B cell (primary cell): Measurements from ENCODE around the gene EVX1. TPM values are rescaled to one million over a fixed set of nuclear protein-coding genes. Genes with fewer than 3 reads are reported as not detected.

ENCODE experiments used
- ATAC-seq: fragments of 200-7000 bp; cut with Tn5 transposase; one replicate; pipeline ENCODE4 v1.10.0; 2021; ENCODE audit warnings: low read depth, mild to moderate bottlenecking, moderate number of reproducible peaks, moderate library complexity
- CTCF ChIA-PET: fragments of 350-600 bp; sonication (Branson Sonifier 250); formaldehyde crosslinking; loops from one replicate; lab custom pipeline; 2021; ENCODE audit warnings: antibody characterized with exemption, inconsistent platforms; lab: Charles Lee
- POLR2A ChIA-PET: fragments of 350-600 bp; sonication (Branson Sonifier 250); formaldehyde crosslinking; loops from one replicate; lab custom pipeline; 2021; ENCODE audit warnings: antibody characterized with exemption; lab: Charles Lee
- DNase-seq: peaks from one replicate; pipeline ENCODE4 v3.0.0; 2013
- H2AFZ ChIP-seq: 2 replicates; pipeline ENCODE4 v1.6.1; 2012; ENCODE audit warnings: mild to moderate bottlenecking, low read depth, low read length; ENCODE audit not compliant: insufficient read depth, poor library complexity, severe bottlenecking
- H3K27ac ChIP-seq, 2 donors: 1 replicate in 1 of 2; 2 replicates in 1 of 2; pipeline ENCODE4 v1.5.1; 2012 to 2013; ENCODE audit warnings: low read length in 2 of 2, mild to moderate bottlenecking in 2 of 2, moderate library complexity in 1 of 2
- H3K27me3 ChIP-seq, 4 experiments: fragments of 200-600 bp in 1 of 4; sonication (generic) in 1 of 4; replicated peaks in 1 of 4; 1 replicate in 2 of 4; 2 replicates in 2 of 4; pipeline versions ENCODE4 v1.6.1 to v1.7.0; 2013 to 2016; ENCODE audit warnings: low read length in 3 of 4, mild to moderate bottlenecking in 2 of 4, mixed read lengths in 1 of 4, moderate library complexity in 1 of 4; ENCODE audit not compliant: insufficient read depth in 4 of 4, control insufficient read depth in 3 of 4; ENCODE audit errors: control extremely low read depth in 1 of 4
- H3K36me3 ChIP-seq, 2 experiments: replicated peaks in 1 of 2; 1 replicate in 1 of 2; 2 replicates in 1 of 2; pipeline versions ENCODE4 v1.6.1 to v1.7.1; 2013; ENCODE audit warnings: low read length in 1 of 2; ENCODE audit not compliant: insufficient read depth in 2 of 2, control insufficient read depth in 1 of 2; ENCODE audit errors: control extremely low read depth in 1 of 2, extremely low read depth in 1 of 2
- H3K4me1 ChIP-seq, 2 donors: fragments of 200-600 bp in 1 of 2; sonication (generic) in 1 of 2; 1 replicate in 1 of 2; 2 replicates in 1 of 2; pipeline versions ENCODE4 v1.5.1 to v1.6.1; 2013 to 2017; ENCODE audit warnings: low read length in 2 of 2; ENCODE audit not compliant: control insufficient read depth in 2 of 2, insufficient read depth in 2 of 2
- H3K4me2 ChIP-seq: replicated peaks from 2 replicates; pipeline ENCODE3; 2012; ENCODE audit warnings: mild to moderate bottlenecking, low read depth, low read length; ENCODE audit not compliant: poor library complexity, severe bottlenecking
- H3K4me3 ChIP-seq, 5 experiments: fragments of 200-600 bp in 1 of 5; sonication (generic) in 1 of 5; 1 replicate in 3 of 5; 2 replicates in 2 of 5; pipeline versions ENCODE4 v1.5.1 to v1.7.0; 2011 to 2016; ENCODE audit warnings: low read length in 4 of 5, mild to moderate bottlenecking in 4 of 5, low read depth in 2 of 5, control low read depth in 1 of 5, moderate library complexity in 1 of 5; ENCODE audit not compliant: insufficient read depth in 1 of 5; ENCODE audit errors: control extremely low read depth in 1 of 5, extremely low read depth in 1 of 5
- H3K79me2 ChIP-seq: fragments of 200-600 bp; sonication (generic); one replicate; pipeline ENCODE4 v1.6.0; 2016; ENCODE audit warnings: low read length; ENCODE audit not compliant: control insufficient read depth, insufficient read depth
- H3K9ac ChIP-seq: fragments of 200-600 bp; sonication (generic); 2 replicates; pipeline ENCODE4 v1.6.1; 2017; ENCODE audit warnings: mild to moderate bottlenecking, low read length, moderate library complexity
- H3K9me3 ChIP-seq, 3 donors: one replicate each; pipeline versions ENCODE4 v1.6.1 to v1.7.1; 2013; ENCODE audit warnings: low read length in 2 of 3; ENCODE audit not compliant: control insufficient read depth in 2 of 3, insufficient read depth in 1 of 3; ENCODE audit errors: control extremely low read depth in 1 of 3
- H4K20me1 ChIP-seq: 2 replicates; pipeline ENCODE4 v1.6.0; 2012; ENCODE audit warnings: mild to moderate bottlenecking, low read length; ENCODE audit not compliant: insufficient read depth, control insufficient read depth, poor library complexity, severe bottlenecking
- H3K27ac Mint-ChIP-seq: one replicate; pipeline ENCODE4 v1.8.0; 2021; ENCODE audit warnings: mixed read lengths
- H3K27me3 Mint-ChIP-seq: one replicate; pipeline ENCODE4 v1.8.0; 2021; ENCODE audit warnings: mixed read lengths
- H3K4me1 Mint-ChIP-seq: one replicate; pipeline ENCODE4 v1.8.0; 2021; ENCODE audit warnings: mixed read lengths
- H3K4me3 Mint-ChIP-seq: one replicate; pipeline ENCODE4 v1.8.0; 2021; ENCODE audit warnings: mixed read lengths
- H3K9me3 Mint-ChIP-seq: one replicate; pipeline ENCODE4 v1.8.0; 2022; ENCODE audit warnings: mixed read lengths; ENCODE audit not compliant: insufficient read depth
- EZH2 ChIP-seq: IDR thresholded peaks from 2 replicates; pipeline ENCODE4 v1.6.1; 2012; ENCODE audit warnings: borderline replicate concordance, low read depth, mild to moderate bottlenecking, moderate library complexity, low read length; ENCODE audit not compliant: insufficient read depth, poor library complexity, severe bottlenecking
- WGBS: methylation state at CpG from one replicate; pipeline ENCODE4 v1.1.5; 2013; ENCODE audit warnings: missing lambda C conversion rate; ENCODE audit not compliant: insufficient coverage; 5-methylcytosine and 5-hydroxymethylcytosine counted together
- intact Hi-C: fragments of 100-400 bp; cut with micrococcal nuclease; formaldehyde crosslinking; loops from one replicate; pipeline ENCODE4 v1.10.0; 2022
- polyA plus RNA-seq: library from polyadenylated mRNA; depleted of rRNA; stranded (reverse); fragments of >200 nt; gene quantifications from 2 replicates; pipeline ENCODE4 v1.2.3, GENCODE V29; 2012
- total RNA-seq, 2 donors: library from RNA; stranded (reverse); fragments of 120-200 nt in 1 of 2; gene quantifications; 1 replicate in 1 of 2; 2 replicates in 1 of 2; pipeline versions ENCODE4 v1.2.3 to v1.2.4, GENCODE V29; 2013 to 2022
- TF ChIP-seq, protein P1 (sequence below): fragments of 200-600 bp; IDR thresholded peaks from one replicate; pipeline ENCODE4 v1.8.0; 2022; ENCODE audit warnings: antibody characterized with exemption, mild to moderate bottlenecking

The EVX1 gene
- total and polyA plus RNA-seq, 2 donors (not counting 1 experiment from before 2014, with no cell fraction given), result not detected

DNA sequence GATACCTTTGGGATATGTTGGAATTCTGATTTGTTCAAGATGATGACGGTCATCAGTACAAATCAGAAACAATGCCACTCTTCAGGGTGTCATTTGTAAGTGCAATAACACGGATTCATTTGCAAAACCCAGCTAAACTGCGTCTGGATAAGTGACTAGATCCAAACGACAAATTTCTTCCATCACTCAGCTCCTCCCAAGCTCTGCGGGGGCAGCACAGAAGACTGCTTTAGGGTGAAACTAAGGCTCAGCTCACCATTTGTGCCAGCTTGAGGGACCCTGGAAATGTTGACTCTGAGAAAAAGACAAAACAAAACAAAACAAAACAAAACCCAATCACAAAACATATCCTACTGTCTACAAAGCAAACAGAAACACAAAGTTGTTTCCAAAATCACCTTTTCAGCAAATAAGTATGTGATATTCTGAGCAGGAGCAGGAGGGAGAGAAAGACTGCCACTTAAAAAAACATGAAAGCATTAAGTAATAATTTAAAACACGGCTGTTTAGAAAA lies 8.0 kb downstream of the EVX1 start:
- WGBS, result 10% methylated on average over 5 of the region's 6 CpGs
- Mint-ChIP-seq H3K4me1 (peaks cover 27% of the 10 kb centered on the region), H3K27me3 (peaks cover 79% of the 10 kb centered on the region), H3K4me3 (no peak overlapping the region), H3K27ac (no peak overlapping the region), H3K9me3 (no peaks in the 10 kb centered on the region)
- no peak for ATAC-seq
- peak; percentile 19 for DNase-seq
- no peak for TF ChIP-seq EZH2
- TF ChIP-seq, protein P1, sequence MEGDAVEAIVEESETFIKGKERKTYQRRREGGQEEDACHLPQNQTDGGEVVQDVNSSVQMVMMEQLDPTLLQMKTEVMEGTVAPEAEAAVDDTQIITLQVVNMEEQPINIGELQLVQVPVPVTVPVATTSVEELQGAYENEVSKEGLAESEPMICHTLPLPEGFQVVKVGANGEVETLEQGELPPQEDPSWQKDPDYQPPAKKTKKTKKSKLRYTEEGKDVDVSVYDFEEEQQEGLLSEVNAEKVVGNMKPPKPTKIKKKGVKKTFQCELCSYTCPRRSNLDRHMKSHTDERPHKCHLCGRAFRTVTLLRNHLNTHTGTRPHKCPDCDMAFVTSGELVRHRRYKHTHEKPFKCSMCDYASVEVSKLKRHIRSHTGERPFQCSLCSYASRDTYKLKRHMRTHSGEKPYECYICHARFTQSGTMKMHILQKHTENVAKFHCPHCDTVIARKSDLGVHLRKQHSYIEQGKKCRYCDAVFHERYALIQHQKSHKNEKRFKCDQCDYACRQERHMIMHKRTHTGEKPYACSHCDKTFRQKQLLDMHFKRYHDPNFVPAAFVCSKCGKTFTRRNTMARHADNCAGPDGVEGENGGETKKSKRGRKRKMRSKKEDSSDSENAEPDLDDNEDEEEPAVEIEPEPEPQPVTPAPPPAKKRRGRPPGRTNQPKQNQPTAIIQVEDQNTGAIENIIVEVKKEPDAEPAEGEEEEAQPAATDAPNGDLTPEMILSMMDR, result no peak
- Histone ChIP-seq H3K4me3 (no peak overlapping the region), H3K4me1 (peaks cover 35 to 59% of the 10 kb centered on the region in 2 donors), H3K27ac (no peak overlapping the region), H2AFZ (no peak overlapping the region), H3K9me3 (peaks cover 0 to 55% (median 3%) of the 10 kb centered on the region in 3 donors), H3K9ac (no peak overlapping the region), H3K27me3 (peaks cover 0 to 96% (median 78%) of the 10 kb centered on the region in 4 experiments), H3K4me2 (no peak overlapping the region), H3K79me2 (no peaks in the 10 kb centered on the region), H3K36me3 (no peaks in the 10 kb centered on the region), H4K20me1 (no peaks in the 10 kb centered on the region)
- POLR2A ChIA-PET, result no interaction called here
- CTCF ChIA-PET, result interaction anchor here (0.8 to 1.4 kb wide), 3 partner anchors 11 to 90 kb away, joined by 3 to 6 read pairs (median 4); no protein-coding TSS in a partner anchor
- intact Hi-C loops, result loop anchor here (2.0 kb wide), 1 partner anchor 40 kb away; no protein-coding TSS in a partner anchor

DNA sequence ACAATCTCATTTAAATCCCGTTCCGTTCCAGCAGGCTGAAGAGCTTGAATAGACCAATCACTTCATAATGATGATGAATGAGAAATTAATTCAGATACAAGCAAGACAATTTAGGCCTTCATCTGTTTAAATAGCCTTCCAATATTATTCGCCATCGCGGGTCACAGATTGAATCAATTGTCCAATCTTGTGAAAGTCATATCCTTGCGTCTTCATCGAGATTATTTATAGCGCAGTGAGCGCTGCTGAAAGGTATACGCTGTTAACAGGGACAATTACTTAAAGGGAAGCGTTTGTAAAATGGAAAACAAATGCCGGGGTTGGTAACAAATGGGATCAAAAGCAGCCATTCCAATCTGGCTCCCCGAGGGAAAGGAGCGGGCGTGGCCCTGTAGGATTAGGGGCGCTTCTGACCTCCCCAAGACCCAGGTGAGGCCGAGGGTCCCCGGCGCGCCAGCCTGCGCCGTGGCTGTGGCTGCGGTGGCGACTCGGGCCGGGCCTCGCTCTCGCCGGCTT lies 8.6 kb downstream of the EVX1 start:
- intact Hi-C loops, result loop anchor here (2.0 kb wide), 1 partner anchor 40 kb away; no protein-coding TSS in a partner anchor
- Histone ChIP-seq H3K9me3 (peaks cover 0 to 52% (median 3%) of the 10 kb centered on the region in 3 donors), H3K4me2 (peak overlapping the region; percentile 45), H3K4me3 (no peak overlapping the region), H3K9ac (no peak overlapping the region), H3K79me2 (no peaks in the 10 kb centered on the region), H3K27ac (no peak overlapping the region), H2AFZ (peak overlapping the region; percentile 38), H4K20me1 (no peaks in the 10 kb centered on the region), H3K36me3 (no peaks in the 10 kb centered on the region), H3K27me3 (peaks cover 0 to 92% (median 77%) of the 10 kb centered on the region in 4 experiments), H3K4me1 (peaks cover 33 to 54% of the 10 kb centered on the region in 2 donors)
- Mint-ChIP-seq H3K27ac (peak overlapping the region; percentile 1), H3K9me3 (no peaks in the 10 kb centered on the region), H3K4me1 (peaks cover 24% of the 10 kb centered on the region), H3K4me3 (peak overlapping the region; percentile 24), H3K27me3 (peaks cover 79% of the 10 kb centered on the region)
- ChIA-PET POLR2A (no interaction called here), CTCF (interaction anchor here (0.8 to 1.4 kb wide), 2 partner anchors 64 to 90 kb away, joined by 3 to 6 read pairs; no protein-coding TSS in a partner anchor)
- no peak for TF ChIP-seq EZH2
- TF ChIP-seq, protein P1, result no peak
- no peak for ATAC-seq
- DNase-seq, result peak; percentile 36
- 12% methylated on average over 27 of the region's 29 CpGs for WGBS
